NCI-H2171 treated with DMSO at 0.1 percent for 48 hours (cell line): Measurements from ENCODE around the gene TRAPPC12.
"Not testable (repeated sequence)": the region's sequence is repeated elsewhere in the genome, so short reads cannot be mapped to it uniquely, and the experiment has no call there.

ENCODE experiments used
- DNase-seq: peaks from one replicate; lab custom pipeline; 2025; lab: John Stamatoyannopoulos, UW

Gene TRAPPC12

DNA sequence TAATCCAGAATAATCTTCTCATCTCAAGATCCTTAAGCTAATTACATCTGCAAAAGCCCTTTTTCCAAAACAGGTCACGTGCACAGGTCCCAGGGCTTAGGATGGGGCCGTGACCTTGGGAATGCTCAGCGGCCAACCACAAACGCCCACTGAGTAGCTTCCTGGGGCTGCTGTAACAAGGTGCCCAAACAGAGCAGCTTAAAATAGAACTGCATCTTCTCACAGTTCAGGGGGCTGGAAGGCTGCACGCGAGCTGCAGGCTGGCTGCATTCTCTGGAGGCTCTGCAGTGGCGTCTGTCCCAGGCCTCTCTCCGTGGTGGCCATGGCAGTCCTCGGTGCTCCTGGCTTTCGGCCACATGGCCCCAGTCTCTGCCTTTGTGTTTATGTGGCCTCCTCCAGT is 107.9 kb downstream of the TRAPPC12 start:
- no peak for DNase-seq

DNA sequence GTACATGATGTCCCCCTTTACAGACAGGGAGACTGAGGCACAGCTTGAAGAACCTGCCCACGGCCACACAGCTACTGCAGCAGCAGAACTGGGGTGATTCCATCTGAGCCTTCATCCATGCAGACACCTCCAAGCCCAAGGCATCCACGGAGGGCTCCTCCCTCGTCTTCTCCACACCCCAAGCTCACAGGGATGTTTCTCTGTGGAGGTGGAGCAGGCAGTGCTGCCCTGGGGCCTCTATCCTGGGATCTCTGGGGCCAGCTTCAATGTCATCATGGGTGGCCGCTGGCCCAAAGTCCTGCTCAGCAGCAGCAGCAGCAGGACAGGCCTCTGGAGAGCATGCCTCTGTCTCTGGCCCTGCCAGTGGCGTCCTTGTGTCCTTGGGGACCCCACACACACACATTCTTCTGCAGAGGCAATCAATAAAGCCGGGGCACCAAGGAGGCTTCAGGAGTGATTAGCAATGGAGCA is 108.6 kb downstream of the TRAPPC12 start:
- no peak for DNase-seq

GRCh38 chr2:3488855-3489763 is 109.6 kb downstream of the TRAPPC12 start:
- DNase-seq = no peak

DNA sequence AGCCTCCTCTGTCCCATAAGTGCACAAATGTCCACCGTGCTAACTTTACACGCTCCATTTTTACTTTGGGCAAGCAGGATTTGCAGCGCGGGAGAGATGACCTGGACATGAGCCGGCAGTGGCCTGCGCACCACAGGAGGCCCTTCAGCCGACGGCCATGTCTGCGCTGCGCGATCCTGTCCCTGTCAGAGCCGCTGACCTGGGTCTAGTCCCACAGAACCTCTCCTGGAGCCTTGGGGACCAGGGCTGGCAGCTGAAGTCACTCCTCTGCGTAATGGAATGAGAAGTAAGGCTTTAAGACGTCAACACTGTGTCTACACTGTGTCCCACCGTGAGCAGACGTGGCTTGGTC is 110.2 kb downstream of the TRAPPC12 start:
- no peak for DNase-seq

DNA sequence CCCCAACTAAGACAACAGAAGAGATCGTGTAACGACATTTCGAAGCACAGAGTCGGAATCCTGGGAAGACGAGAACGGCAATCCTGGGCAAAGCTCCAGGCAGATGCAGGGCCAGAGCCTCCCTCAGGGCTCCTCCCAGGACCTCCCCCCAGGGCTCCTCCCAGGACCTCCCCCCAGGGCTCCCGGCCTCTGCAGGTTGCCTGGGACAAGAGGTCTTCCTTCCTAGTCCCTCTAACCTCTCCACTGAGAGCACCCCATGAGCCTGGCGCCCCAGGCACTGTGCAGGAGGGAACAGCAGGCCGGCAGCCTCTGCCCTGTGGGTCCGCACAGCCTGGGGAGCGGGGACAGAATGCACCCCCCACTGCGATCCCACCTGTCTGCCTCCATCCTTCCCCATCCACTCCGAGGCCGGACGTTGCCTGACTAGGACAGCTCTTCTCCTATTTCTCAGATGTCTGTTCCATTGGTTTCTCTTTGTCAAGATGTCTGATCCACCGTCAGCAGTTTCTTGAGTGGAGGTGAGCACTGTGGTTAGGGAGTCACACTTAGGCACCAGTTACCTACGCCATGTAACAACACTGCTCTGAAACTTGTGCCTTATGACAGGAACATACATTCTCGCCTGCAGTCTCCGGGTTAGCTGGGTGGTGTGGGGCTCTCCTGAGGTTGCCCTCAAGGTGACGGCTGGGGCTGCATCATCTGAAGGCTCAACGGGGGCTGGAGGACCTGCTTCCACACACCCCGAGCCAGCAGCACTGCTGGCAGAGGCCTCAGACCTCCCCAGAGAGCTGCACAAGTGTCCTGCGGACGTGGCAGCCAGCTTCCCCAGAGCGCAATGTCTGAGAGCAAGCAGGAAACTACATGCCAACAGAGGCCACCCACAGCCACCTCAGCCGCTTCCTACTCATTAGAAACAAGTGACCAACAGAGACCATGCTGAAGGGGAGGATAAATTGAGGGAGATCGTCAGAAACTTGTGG is 111.0 kb downstream of the TRAPPC12 start:
- peak; percentile 74 for DNase-seq

- DNase-seq = no peak
These were observed 111.8 kb downstream of the TRAPPC12 start for GRCh38 chr2:3491306-3491705.

DNA sequence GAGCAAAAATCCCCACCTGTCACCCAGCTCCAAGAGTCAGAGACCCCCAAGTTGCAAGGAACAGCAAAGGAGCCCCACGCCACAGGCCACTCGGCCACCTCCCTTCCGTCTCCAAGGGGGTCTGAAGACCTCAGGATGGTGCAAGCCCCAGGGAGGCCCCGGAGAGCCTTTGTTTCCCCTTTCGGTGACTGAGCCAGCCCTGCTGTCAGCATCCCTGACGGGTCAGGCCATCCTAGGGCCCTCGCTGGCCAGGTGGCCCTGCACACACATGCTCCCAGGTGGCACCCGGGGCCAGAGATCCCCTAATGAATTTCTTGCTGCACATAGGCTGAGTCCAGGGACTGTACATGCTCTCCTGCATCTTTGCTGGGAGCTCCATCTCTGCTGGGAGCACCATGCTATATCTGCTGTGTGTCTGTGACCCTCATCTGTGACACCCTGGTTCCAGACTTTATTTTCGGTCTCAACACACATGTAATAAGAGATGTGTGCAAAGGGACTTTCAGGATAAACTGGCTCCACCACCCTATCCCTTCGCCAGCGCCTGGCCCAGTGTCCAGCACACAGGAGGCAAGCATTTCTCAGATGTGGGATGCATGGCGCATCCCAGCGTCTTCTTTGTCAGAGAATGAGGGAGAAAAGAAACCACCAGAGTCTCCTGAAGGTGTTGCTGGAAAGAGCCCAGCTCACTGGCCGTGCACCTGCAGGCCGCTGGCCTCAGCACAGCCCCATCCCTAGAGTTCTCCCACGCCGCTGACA is 112.4 kb downstream of the TRAPPC12 start:
- no peak for DNase-seq

DNA sequence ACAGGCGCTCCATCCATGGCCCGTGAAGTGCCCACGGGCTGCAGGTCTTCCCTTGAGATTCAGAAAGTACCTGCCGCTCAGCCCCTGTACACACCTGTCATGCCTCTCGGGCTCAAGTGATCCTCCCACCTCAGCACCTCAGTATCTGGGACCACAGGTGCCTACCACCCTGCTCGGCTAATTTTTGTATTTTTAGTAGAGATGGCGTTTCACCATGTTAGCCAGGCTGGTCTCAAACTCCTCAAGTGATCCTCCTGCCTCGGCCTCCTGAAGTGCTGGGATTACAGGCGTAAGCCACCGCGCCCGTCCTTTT is 112.9 kb downstream of the TRAPPC12 start:
- not testable (repeated sequence) for DNase-seq

DNA sequence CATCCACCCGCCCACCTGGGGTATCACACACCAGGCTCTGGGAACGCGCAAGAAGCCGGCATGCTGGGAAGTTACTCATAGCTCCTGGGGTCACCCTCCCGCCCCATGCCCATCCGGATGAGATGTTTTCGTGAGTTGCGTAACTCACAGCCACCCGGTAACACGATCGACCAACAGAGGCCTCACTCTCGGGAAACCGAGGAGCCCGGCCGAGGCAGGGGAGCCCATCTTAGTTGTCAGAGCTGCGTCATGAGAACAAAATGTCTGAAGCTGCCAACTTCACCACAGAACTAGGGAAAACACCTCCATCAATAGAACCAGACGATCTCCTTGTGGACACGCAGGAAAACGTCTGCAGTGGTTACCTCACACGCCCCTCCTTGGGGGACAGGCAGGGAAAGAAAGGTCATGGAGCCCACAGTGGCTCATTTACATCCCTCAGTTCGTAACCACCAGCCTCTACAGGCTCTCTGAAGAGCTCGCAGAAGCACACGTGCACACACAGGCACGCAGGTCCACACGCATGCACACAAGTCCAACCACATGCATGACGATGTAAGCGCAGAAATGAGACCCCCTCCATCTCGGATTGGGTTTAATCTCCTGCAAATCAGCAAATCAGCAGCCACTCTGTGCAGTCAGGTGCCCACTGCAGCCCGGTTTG is 113.6 kb downstream of the TRAPPC12 start:
- no peak for DNase-seq

DNA sequence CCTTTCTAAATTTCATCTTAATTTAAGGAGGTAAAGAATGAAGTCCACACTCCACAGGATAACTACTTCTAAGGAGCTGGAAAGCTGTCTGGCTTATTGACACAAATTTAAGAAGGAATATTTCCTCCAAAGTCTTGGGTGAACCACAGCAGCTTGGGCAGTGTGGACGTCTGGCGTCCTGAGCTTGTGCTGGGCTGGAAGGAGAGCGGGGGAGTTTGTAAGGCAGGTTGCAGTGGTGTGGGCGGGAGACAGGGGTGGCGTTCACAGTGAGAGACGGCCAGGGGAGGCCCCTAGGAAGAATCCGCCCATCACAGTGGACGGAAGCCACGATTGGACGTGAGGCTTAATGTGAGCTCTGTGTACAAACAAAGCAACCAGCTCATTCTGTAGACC is 114.1 kb downstream of the TRAPPC12 start:
- DNase-seq = no peak

- no peak for DNase-seq
These were observed 115.6 kb downstream of the TRAPPC12 start for GRCh38 chr2:3494984-3495666.

- DNase-seq = not testable (repeated sequence)
These were observed 117.2 kb downstream of the TRAPPC12 start for GRCh38 chr2:3496708-3497080.

- DNase-seq = no peak
These were observed 119.4 kb downstream of the TRAPPC12 start for GRCh38 chr2:3498783-3499394.

GRCh38 chr2:3500326-3500899 is 120.9 kb downstream of the TRAPPC12 start:
- no peak for DNase-seq

- DNase-seq = no peak
These were observed 123.6 kb downstream of the TRAPPC12 start for GRCh38 chr2:3503046-3503445.

- no peak for DNase-seq
These were observed 124.0 kb downstream of the TRAPPC12 start for GRCh38 chr2:3503483-3503882.

DNA sequence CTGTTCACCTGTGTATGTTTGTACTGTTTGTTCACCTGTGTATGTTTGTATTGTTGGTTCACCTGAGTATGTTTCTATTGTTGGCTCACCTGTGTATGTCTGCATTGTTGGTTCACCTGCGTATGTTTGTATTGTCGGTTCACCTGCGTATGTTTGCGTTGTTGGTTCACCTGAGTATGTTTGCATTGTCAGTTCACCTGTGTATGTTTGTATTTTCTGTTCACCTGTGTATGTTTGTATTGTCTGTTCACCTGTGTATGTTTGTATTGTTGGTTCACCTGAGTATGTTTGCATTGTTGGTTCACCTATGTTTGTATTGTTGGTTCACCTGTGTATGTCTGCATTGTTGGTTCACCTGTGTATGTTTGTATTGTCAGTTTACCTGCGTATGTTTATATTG is 125.2 kb downstream of the TRAPPC12 start:
- no peak for DNase-seq

DNA sequence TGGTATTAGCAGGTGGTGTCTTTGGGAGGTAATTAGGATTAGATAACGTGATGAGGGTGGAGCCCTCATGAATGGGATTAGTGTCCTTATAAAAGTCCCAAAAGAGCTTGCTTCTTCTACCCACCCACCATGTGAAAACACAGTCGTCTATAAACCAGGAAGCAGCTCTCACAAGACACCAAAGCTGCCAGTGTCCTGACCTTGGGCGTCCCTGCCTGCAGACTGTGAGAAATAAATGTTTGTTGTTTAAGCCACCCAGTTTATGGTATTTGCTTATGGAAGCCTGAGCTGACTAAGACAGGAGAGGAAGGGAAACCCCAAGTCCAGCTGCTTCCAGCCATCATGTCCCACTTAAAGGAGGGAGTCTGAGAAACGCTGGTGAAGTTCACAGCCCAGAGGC is 126.3 kb downstream of the TRAPPC12 start:
- peak; percentile 24 for DNase-seq

- no peak for DNase-seq
These were observed 132.6 kb downstream of the TRAPPC12 start for GRCh38 chr2:3512086-3512485.
